Measurements from ENCODE around the gene SAMD3.

DNA sequence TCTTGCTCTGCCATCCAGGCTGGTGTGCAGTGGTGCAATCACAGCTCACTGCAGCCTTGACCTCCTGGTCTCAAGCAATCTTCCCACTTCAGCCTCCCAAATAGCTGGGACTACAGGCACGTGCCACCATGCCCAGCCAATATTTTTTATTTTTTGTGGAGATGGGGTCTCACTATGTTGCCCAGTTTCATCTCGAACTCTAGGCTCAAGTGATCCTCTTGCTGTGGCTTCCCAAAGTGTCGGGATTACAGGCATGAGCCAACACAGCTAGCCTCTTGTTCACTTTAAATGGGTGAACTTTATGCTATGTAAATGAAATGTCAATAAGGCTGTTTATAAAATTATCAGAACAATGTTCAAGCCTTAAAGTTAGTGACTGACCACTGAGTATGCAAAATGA is 37.1 kb downstream of the SAMD3 start:
- no peak for TF ChIP-seq CTCF (IDR thresholded peaks at IDR 0.05; ENCODE audit: low read depth, low read length, poor library complexity, severe bottlenecking)
- no peak for TF ChIP-seq EZH2phosphoT487 (IDR thresholded peaks at IDR 0.05; ENCODE audit: borderline replicate concordance, low read length)
